GM23338 (cell line): Measurements from ENCODE around the gene JCHAIN. TPM values are rescaled to one million over a fixed set of nuclear protein-coding genes. Genes with fewer than 3 reads are reported as not detected.

Experiments
- ATAC-seq: fragments of 200-7000 bp; cut with Tn5 transposase; 3 replicates; pipeline ENCODE4 v1.9.1; 2020
- DNase-seq: peaks from one replicate; pipeline ENCODE4 v3.0.0-alpha.2; 2015; ENCODE audit warnings: low spot score
- H2AFZ ChIP-seq: fragments of 200-600 bp; sonication (generic); 2 replicates; pipeline ENCODE4 v1.8.0; 2016; ENCODE audit warnings: antibody characterized with exemption, mild to moderate bottlenecking, moderate library complexity
- H3F3A ChIP-seq: fragments of 200-600 bp; sonication (generic); replicated peaks from 2 replicates; pipeline ENCODE4 v1.8.0; 2017; ENCODE audit warnings: antibody characterized with exemption, mixed run types, low read depth
- H3K27ac ChIP-seq: fragments of 200-600 bp; sonication (generic); 2 replicates; pipeline ENCODE4 v1.6.1; 2016; ENCODE audit warnings: low read depth
- H3K27me3 ChIP-seq: fragments of 200-600 bp; sonication (generic); 2 replicates; pipeline ENCODE4 v1.8.0; 2016; ENCODE audit warnings: mild to moderate bottlenecking, mixed run types, moderate library complexity; ENCODE audit not compliant: insufficient read depth
- H3K36me3 ChIP-seq: fragments of 200-600 bp; sonication (generic); 2 replicates; pipeline ENCODE4 v1.8.0; 2016; ENCODE audit warnings: mild to moderate bottlenecking; ENCODE audit not compliant: insufficient read depth
- H3K4me1 ChIP-seq: fragments of 200-600 bp; sonication (generic); 2 replicates; pipeline ENCODE4 v1.8.0; 2016; ENCODE audit warnings: mild to moderate bottlenecking, moderate library complexity; ENCODE audit not compliant: insufficient read depth
- H3K4me2 ChIP-seq: fragments of 200-600 bp; sonication (generic); 2 replicates; pipeline ENCODE4 v1.7.1; 2017; ENCODE audit warnings: mixed run types
- H3K4me3 ChIP-seq: fragments of 200-600 bp; sonication (generic); 2 replicates; pipeline ENCODE4 v1.6.1; 2016; ENCODE audit warnings: mixed run types
- H3K79me2 ChIP-seq: fragments of 200-600 bp; sonication (generic); replicated peaks from 2 replicates; pipeline ENCODE4 v1.8.0; 2017; ENCODE audit warnings: mild to moderate bottlenecking; ENCODE audit not compliant: insufficient read depth
- H3K9me2 ChIP-seq: fragments of 200-600 bp; sonication (generic); 2 replicates; pipeline ENCODE4 v1.8.0; 2017; ENCODE audit not compliant: insufficient read depth
- H4K20me1 ChIP-seq: fragments of 200-600 bp; sonication (generic); replicated peaks from 2 replicates; pipeline ENCODE4 v1.8.0; 2017; ENCODE audit warnings: mild to moderate bottlenecking; ENCODE audit not compliant: insufficient read depth
- H3K27ac Mint-ChIP-seq: 2 replicates; pipeline ENCODE4 v1.8.0; 2020; ENCODE audit warnings: inconsistent platforms, mild to moderate bottlenecking, moderate library complexity, mixed read lengths
- H3K27me3 Mint-ChIP-seq: 3 replicates; pipeline ENCODE4 v1.8.0; 2022; ENCODE audit warnings: low read depth, mild to moderate bottlenecking, moderate library complexity, mixed read lengths, inconsistent platforms; ENCODE audit not compliant: insufficient read depth, poor library complexity
- H3K36me3 Mint-ChIP-seq: 3 replicates; pipeline ENCODE4 v1.8.0; 2021; ENCODE audit warnings: low read depth, mild to moderate bottlenecking, inconsistent platforms, moderate library complexity, mixed read lengths
- H3K4me1 Mint-ChIP-seq: 3 replicates; pipeline ENCODE4 v1.8.0; 2020; ENCODE audit warnings: mild to moderate bottlenecking, inconsistent platforms, mixed read lengths
- H3K4me3 Mint-ChIP-seq: 3 replicates; pipeline ENCODE4 v1.8.0; 2021; ENCODE audit warnings: moderate library complexity, mild to moderate bottlenecking, inconsistent platforms, mixed read lengths
- H3K9me3 Mint-ChIP-seq: 3 replicates; pipeline ENCODE4 v1.8.0; 2020; ENCODE audit warnings: moderate library complexity, mild to moderate bottlenecking, inconsistent platforms, mixed read lengths
- CREB1 ChIP-seq: fragments of 250-450 bp; sonication (Bioruptor Pico); IDR thresholded peaks from 2 replicates; pipeline ENCODE4 v1.5.0; 2020; ENCODE audit warnings: low read depth, mild to moderate bottlenecking, moderate library complexity
- EZH2phosphoT487 ChIP-seq: fragments of 200-600 bp; sonication (generic); IDR thresholded peaks from one replicate; pipeline ENCODE4 v1.8.1; 2018; ENCODE audit warnings: antibody characterized with exemption; ENCODE audit not compliant: unreplicated experiment
- NANOG ChIP-seq: IDR thresholded peaks from 2 replicates; pipeline ENCODE4 v1.6.1; 2016; ENCODE audit warnings: antibody characterized with exemption, borderline replicate concordance
- POLR2AphosphoS5 ChIP-seq: IDR thresholded peaks from 2 replicates; pipeline ENCODE4 v1.6.1; 2016; ENCODE audit warnings: antibody characterized with exemption, low read depth
- REST ChIP-seq: IDR thresholded peaks from one replicate; pipeline ENCODE4 v1.6.1; 2018; ENCODE audit warnings: antibody characterized with exemption; ENCODE audit not compliant: unreplicated experiment
- ZNF114 ChIP-seq: fragments of 250-450 bp; sonication (Bioruptor Pico); IDR thresholded peaks from 2 replicates; pipeline ENCODE4 v1.5.0; 2020; ENCODE audit warnings: mild to moderate bottlenecking, moderate library complexity
- polyA plus RNA-seq: library from polyadenylated mRNA; unstranded; fragments of >200 nt; fragmentation: Nextera tagmentation; extraction: Ambion mirVana; gene quantifications from 2 replicates; pipeline ENCODE4 v1.2.1, GENCODE V29; 2016
- total RNA-seq: library from RNA; depleted of rRNA; stranded (reverse); fragments of >200 nt; shearing (Covaris generic); gene quantifications from 2 replicates; pipeline ENCODE4 v1.2.3, GENCODE V29; 2014
- TF ChIP-seq, protein P1 (sequence below): fragments of 250-450 bp; sonication (Bioruptor Pico); IDR thresholded peaks from 2 replicates; pipeline ENCODE4 v1.5.0; 2020; ENCODE audit warnings: mild to moderate bottlenecking, moderate library complexity

JCHAIN gene
- total and polyA plus RNA-seq, 2 experiments from 2014 or later, result 0.23 TPM; not detected in 1

GRCh38 chr4:70632028-70632427 lies 34.3 kb downstream of the JCHAIN start (continued):
- TF ChIP-seq REST, result no peak
- TF ChIP-seq ZNF114 (CRISPR knock-in tag), result no peak
- no peak for TF ChIP-seq NANOG
- no peak for TF ChIP-seq CREB1 (CRISPR knock-in tag)

GRCh38 chr4:70630162-70630561 lies 36.1 kb downstream of the JCHAIN start:
- TF ChIP-seq ZNF114 (CRISPR knock-in tag), result no peak
- TF ChIP-seq, protein P1, sequence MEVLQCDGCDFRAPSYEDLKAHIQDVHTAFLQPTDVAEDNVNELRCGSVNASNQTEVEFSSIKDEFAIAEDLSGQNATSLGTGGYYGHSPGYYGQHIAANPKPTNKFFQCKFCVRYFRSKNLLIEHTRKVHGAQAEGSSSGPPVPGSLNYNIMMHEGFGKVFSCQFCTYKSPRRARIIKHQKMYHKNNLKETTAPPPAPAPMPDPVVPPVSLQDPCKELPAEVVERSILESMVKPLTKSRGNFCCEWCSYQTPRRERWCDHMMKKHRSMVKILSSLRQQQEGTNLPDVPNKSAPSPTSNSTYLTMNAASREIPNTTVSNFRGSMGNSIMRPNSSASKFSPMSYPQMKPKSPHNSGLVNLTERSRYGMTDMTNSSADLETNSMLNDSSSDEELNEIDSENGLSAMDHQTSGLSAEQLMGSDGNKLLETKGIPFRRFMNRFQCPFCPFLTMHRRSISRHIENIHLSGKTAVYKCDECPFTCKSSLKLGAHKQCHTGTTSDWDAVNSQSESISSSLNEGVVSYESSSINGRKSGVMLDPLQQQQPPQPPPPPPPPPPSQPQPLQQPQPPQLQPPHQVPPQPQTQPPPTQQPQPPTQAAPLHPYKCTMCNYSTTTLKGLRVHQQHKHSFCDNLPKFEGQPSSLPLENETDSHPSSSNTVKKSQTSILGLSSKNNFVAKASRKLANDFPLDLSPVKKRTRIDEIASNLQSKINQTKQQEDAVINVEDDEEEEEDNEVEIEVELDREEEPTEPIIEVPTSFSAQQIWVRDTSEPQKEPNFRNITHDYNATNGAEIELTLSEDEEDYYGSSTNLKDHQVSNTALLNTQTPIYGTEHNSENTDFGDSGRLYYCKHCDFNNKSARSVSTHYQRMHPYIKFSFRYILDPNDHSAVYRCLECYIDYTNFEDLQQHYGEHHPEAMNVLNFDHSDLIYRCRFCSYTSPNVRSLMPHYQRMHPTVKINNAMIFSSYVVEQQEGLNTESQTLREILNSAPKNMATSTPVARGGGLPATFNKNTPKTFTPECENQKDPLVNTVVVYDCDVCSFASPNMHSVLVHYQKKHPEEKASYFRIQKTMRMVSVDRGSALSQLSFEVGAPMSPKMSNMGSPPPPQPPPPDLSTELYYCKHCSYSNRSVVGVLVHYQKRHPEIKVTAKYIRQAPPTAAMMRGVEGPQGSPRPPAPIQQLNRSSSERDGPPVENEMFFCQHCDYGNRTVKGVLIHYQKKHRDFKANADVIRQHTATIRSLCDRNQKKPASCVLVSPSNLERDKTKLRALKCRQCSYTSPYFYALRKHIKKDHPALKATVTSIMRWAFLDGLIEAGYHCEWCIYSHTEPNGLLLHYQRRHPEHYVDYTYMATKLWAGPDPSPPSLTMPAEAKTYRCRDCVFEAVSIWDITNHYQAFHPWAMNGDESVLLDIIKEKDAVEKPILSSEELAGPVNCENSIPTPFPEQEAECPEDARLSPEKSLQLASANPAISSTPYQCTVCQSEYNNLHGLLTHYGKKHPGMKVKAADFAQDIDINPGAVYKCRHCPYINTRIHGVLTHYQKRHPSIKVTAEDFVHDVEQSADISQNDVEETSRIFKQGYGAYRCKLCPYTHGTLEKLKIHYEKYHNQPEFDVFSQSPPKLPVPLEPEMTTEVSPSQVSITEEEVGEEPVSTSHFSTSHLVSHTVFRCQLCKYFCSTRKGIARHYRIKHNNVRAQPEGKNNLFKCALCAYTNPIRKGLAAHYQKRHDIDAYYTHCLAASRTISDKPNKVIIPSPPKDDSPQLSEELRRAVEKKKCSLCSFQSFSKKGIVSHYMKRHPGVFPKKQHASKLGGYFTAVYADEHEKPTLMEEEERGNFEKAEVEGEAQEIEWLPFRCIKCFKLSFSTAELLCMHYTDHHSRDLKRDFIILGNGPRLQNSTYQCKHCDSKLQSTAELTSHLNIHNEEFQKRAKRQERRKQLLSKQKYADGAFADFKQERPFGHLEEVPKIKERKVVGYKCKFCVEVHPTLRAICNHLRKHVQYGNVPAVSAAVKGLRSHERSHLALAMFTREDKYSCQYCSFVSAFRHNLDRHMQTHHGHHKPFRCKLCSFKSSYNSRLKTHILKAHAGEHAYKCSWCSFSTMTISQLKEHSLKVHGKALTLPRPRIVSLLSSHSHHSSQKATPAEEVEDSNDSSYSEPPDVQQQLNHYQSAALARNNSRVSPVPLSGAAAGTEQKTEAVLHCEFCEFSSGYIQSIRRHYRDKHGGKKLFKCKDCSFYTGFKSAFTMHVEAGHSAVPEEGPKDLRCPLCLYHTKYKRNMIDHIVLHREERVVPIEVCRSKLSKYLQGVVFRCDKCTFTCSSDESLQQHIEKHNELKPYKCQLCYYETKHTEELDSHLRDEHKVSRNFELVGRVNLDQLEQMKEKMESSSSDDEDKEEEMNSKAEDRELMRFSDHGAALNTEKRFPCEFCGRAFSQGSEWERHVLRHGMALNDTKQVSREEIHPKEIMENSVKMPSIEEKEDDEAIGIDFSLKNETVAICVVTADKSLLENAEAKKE (CRISPR knock-in tag), result no peak
- TF ChIP-seq NANOG, result no peak
- no peak for TF ChIP-seq POLR2AphosphoS5
- TF ChIP-seq EZH2phosphoT487, result no peak
- no peak for TF ChIP-seq REST
- no peaks in the 10 kb centered on the region for H3K9me2 ChIP-seq
- H3K27me3 ChIP-seq, result no peaks in the 10 kb centered on the region
- no peak overlapping the region for H3K4me2 ChIP-seq
- ATAC-seq, result no peak
- Mint-ChIP-seq H3K36me3 (no peaks in the 10 kb centered on the region), H3K27ac (no peak overlapping the region), H3K4me1 (no peaks in the 10 kb centered on the region), H3K9me3 (no peaks in the 10 kb centered on the region), H3K27me3 (peaks cover 3% of the 10 kb centered on the region), H3K4me3 (no peak overlapping the region)
- H3K27ac ChIP-seq, result no peak overlapping the region
- no peaks in the 10 kb centered on the region for H3K36me3 ChIP-seq
- H3F3A ChIP-seq, result no peaks in the 10 kb centered on the region
- H2AFZ ChIP-seq, result no peak overlapping the region
- DNase-seq, result no peak
- H3K4me1 ChIP-seq, result no peaks in the 10 kb centered on the region
- H3K79me2 ChIP-seq, result no peaks in the 10 kb centered on the region
- no peaks in the 10 kb centered on the region for H4K20me1 ChIP-seq
- H3K4me3 ChIP-seq, result no peak overlapping the region
